Stimulated activated CD8-positive, alpha-beta memory T cell treated with anti-CD3 and anti-CD28 coated beads, Interleukin-4, amount 100 ng/mL, for 48 hours (primary cell): ENCODE measurements around the gene ZBTB24.

Experiments used
- DNase-seq: peaks from one replicate; pipeline ENCODE4 v3.0.0-alpha.2; 2020

The ZBTB24 gene

GRCh38 chr6:109449064-109449794 is 33.8 kb downstream of the ZBTB24 start:
- no peak for DNase-seq

- no peak for DNase-seq
These were observed 34.4 kb downstream of the ZBTB24 start for GRCh38 chr6:109448615-109449014.

GRCh38 chr6:109447878-109448555 is 35.0 kb downstream of the ZBTB24 start:
- no peak for DNase-seq

- DNase-seq: no peak
These were observed 35.9 kb downstream of the ZBTB24 start for GRCh38 chr6:109447087-109447486.

- no peak for DNase-seq
These were observed 36.5 kb downstream of the ZBTB24 start for GRCh38 chr6:109446541-109446940.

- no peak for DNase-seq
These were observed 36.9 kb downstream of the ZBTB24 start for GRCh38 chr6:109446072-109446471.

GRCh38 chr6:109445382-109445781 is 37.6 kb downstream of the ZBTB24 start:
- DNase-seq: no peak

GRCh38 chr6:109443425-109443950 is 39.5 kb downstream of the ZBTB24 start:
- no peak for DNase-seq

GRCh38 chr6:109442393-109442924 is 40.6 kb downstream of the ZBTB24 start:
- no peak for DNase-seq

- DNase-seq: peak; percentile 61
These were observed 41.8 kb downstream of the ZBTB24 start for GRCh38 chr6:109441069-109441816.

GRCh38 chr6:109440331-109441068 is 42.5 kb downstream of the ZBTB24 start, which contains the start of the genes PPIL6 and SMPD2:
Gene PPIL6 (minus strand): TSS chr6:109440628. CDS start chr6:109440590, 38 bp downstream.
Gene SMPD2 (plus strand): TSS chr6:109440724. CDS start chr6:109441122, 398 bp downstream.
- peak; percentile 85 for DNase-seq

- DNase-seq: no peak
These were observed 47.0 kb downstream of the ZBTB24 start for GRCh38 chr6:109436041-109436440.

GRCh38 chr6:109434456-109434855 is 48.6 kb downstream of the ZBTB24 start:
- DNase-seq: no peak

- DNase-seq: no peak
These were observed 53.5 kb downstream of the ZBTB24 start for GRCh38 chr6:109429496-109429895.

- no peak for DNase-seq
These were observed 54.0 kb downstream of the ZBTB24 start for GRCh38 chr6:109428889-109429477.

- no peak for DNase-seq
These were observed 58.1 kb downstream of the ZBTB24 start for GRCh38 chr6:109424946-109425345.

GRCh38 chr6:109421184-109421583 is 61.8 kb downstream of the ZBTB24 start:
- DNase-seq: no peak

GRCh38 chr6:109420751-109421150 is 62.3 kb downstream of the ZBTB24 start:
- DNase-seq: no peak

- DNase-seq: no peak
These were observed 65.4 kb downstream of the ZBTB24 start for GRCh38 chr6:109417646-109418045.
